GM13977 (cell line): ENCODE measurements around the gene RAP1GAP.
"Not testable (repeated sequence)": the region's sequence is repeated elsewhere in the genome, so short reads cannot be mapped to it uniquely, and the experiment has no call there.

Experiments
- DNase-seq: peaks from one replicate; pipeline ENCODE4 v3.0.0; 2012; ENCODE audit warnings: low spot score
- CTCF ChIP-seq: IDR thresholded peaks from 2 replicates; pipeline ENCODE4 v1.5.1; 2012; ENCODE audit warnings: mild to moderate bottlenecking, control low read depth; ENCODE audit not compliant: insufficient read depth; ENCODE audit errors: extremely low read depth, missing control alignments
- in situ Hi-C: fragments of 300-500 bp; cut with MboI; formaldehyde crosslinking; loops from one replicate; pipeline ENCODE4 v1.12.0; 2022; ENCODE audit warnings: low sequenced_read_pairs, low pct_unique_long_range_greater_than_20kb, mixed read lengths, inconsistent platforms; ENCODE audit not compliant: unreplicated experiment

Gene RAP1GAP

DNA sequence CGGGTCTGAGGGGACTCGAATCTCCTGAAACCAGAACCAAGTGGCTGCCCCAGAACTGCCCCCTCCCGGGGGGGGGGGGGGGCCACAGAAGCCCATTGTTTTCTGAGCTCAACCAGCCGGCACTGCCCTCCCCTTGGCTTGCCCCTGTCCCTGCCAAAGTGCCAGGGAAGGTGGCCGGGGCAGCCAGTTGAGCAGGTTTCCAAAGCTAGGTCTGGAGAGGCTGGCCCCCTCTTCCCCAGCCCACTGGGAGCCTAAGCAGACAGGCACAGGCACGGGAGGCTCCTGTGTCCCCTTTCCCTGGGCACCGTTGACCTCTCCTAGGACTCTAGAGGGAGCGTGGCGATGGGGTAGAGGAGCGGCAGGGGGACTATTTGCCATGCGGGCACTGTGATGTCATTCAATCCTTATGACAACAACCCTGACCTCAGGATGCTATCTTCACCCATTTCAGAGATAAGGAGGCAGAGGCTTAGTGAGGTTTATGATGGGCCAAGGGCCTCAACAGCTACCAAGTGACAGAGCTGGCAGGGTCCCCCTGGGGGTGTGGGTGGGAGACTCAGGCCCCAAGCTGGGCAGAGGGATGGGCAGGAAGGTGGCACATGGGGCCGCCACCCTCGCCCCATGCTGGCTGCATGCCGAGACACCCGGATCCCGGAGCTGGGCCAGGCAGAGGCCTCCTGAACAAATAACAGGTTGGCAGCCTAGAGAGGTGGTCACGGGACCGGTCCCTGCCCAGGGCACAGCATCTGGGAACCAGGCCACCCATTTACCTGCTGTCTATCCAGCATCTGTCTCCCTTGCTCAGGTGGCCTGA is 35.0 kb downstream of the RAP1GAP start:
- in situ Hi-C loops, result no loop called here
- TF ChIP-seq CTCF, result no peak
- no peak for DNase-seq

GRCh38 chr1:21633141-21633755 is 35.9 kb downstream of the RAP1GAP start:
- in situ Hi-C loops, result no loop called here
- no peak for DNase-seq
- no peak for TF ChIP-seq CTCF

DNA sequence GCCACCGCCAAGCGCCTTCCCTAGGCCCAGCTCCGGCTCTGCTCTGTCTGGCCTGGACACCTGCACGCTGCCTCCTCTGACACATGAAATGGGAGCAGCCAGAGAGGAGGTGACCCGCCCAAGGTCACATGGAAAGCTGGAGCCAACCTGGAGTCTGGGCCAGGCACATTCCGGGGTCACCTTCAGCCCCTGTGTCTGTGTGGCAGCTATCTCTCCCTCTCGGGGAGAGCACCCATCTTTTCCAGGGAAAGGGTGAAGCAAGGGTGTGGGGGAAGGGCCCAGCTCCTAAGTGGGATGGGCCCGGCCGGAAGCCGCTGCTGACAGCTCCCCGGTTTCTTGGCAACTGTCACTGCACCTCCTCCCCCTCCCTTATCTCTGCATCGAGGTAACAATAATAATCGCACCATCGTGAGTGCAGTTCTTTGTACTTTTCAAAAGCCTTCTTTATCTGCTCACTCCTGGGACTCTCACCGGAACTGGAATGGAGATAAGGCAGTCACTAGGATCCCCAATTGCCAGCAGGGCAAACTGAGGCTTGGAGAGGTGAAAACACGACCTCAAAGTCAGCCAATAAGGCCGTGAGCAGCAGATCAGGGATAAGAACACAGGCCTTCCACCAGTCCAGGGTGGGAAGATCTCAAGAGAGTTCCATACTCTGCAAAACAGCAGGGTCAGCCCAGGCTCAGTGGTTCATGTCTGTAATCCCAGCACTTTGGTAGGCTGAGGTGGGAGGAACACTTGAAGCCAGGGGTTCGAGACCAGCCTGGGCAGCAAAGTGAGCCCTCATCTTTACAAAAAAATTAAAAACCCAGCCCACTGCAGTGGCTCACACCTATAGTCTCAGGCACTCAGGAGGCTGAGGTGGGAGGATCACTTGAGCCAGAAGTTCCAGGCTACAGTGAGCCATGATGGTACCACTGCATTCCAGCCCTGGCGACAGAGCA is 36.9 kb downstream of the RAP1GAP start:
- in situ Hi-C loops, result no loop called here
- DNase-seq, result no peak
- TF ChIP-seq CTCF, result no peak

DNA sequence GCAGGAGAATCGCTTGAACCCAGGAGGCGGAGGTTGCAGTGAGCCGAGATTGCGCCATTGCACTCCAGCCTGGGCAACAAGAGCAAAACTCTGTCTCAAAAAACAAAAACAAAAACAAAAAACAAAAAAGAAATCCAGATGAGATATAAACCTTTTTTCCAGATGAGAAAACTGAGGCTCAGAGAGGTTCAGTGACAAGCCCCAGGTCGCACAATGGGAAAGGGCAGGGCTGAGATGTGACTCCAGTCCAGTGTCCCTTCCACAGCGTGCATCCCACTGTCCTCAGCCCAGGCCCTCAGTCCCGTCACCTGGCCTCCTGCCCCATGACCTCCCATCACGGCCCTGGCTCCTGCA is 37.6 kb downstream of the RAP1GAP start:
- in situ Hi-C loops, DNase-seq: not testable (repeated sequence)

DNA sequence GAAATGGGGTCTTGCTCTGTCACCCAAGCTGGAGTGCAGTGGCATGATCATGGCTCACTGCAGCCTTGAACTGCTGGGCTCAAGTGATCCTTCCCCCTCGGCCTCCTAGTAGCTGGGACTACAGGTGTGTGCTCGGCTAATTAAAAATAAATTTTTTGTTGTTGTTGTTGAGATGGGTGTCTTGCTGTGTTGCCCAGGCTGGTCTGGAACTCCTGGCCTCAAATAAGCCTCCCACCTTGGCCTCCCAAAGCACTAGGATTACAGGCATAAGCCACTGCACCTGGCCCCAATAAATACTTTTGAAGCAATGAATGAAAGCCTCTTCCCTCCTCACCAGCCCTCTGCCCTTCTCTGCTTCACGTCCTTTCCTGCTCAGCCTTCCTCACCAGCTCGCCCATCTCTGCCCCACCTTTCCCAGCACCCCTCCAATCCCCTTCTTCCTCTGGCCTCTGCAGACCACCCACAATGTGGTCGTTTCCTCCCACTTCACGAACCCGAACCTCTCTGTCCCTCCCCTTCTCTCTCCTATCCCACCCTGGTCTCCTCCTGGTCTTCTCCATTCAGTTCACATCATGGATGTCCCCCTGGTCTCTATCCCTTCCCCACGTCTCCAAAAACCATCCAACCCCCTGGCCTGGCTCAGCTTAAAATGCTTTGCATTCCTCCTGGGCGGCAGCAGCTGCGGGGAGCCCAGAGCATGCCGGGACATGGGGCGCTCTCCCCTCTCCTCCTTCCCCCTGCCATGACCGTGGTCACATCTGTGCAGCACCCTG is 38.4 kb downstream of the RAP1GAP start:
- in situ Hi-C loops, result no loop called here
- DNase-seq, result no peak
- TF ChIP-seq CTCF, result no peak

- TF ChIP-seq CTCF, result no peak
- in situ Hi-C loops, result no loop called here
- DNase-seq, result no peak
These were observed 39.2 kb downstream of the RAP1GAP start for GRCh38 chr1:21629971-21630370.
